Measurements from ENCODE around the gene GPBP1. TPM values are rescaled to one million over a fixed set of nuclear protein-coding genes. Genes with fewer than 3 reads are reported as not detected.

GPBP1 gene
- total and polyA plus RNA-seq, 2 experiments from 2014 or later = 49.0 to 86.1 TPM

GRCh38 chr5:57246426-57246825 is 72.6 kb downstream of the GPBP1 start:
- Histone ChIP-seq H3K36me3 (replicated peaks; ENCODE audit: insufficient read depth, low read depth) (peaks cover 4% of the 10 kb centered on the region), H3K4me2 (no peak overlapping the region), H3K27me3 (no peaks in the 10 kb centered on the region), H3K4me1 (ENCODE audit: insufficient read depth) (peaks cover 3% of the 10 kb centered on the region), H3K79me2 (peaks cover 10% of the 10 kb centered on the region), H4K20me1 (ENCODE audit: insufficient read depth, poor library complexity, severe bottlenecking) (peaks cover 6% of the 10 kb centered on the region), H2AFZ (no peak overlapping the region), H3K9me2 (replicated peaks; ENCODE audit: insufficient read depth) (no peaks in the 10 kb centered on the region), H3K4me3 (no peak overlapping the region), H3K9me3 (ENCODE audit: low read depth) (no peaks in the 10 kb centered on the region), H3K27ac (no peak overlapping the region)
- no peak for DNase-seq (ENCODE audit: low spot score)
- 93% methylated on average over 2 of the region's 2 CpGs for WGBS (ENCODE audit: low lambda C conversion rate, missing lambda C conversion rate)
- TF ChIP-seq EZH2phosphoT487 (IDR thresholded peaks at IDR 0.05; ENCODE audit: low read depth, severe bottlenecking, unreplicated experiment) (no peak), EZH2 (IDR thresholded peaks at IDR 0.05; ENCODE audit: borderline replicate concordance) (no peak), CTCF (IDR thresholded peaks at IDR 0.05; ENCODE audit: poor library complexity) (no peak)

GRCh38 chr5:57247765-57248164 is 73.9 kb downstream of the GPBP1 start:
- H3K4me1 ChIP-seq (ENCODE audit: insufficient read depth) = no peaks in the 10 kb centered on the region
- H3K36me3 ChIP-seq (replicated peaks; ENCODE audit: insufficient read depth, low read depth) = peaks cover 4% of the 10 kb centered on the region
- H3K9me2 ChIP-seq (replicated peaks; ENCODE audit: insufficient read depth) = no peaks in the 10 kb centered on the region
- no peaks in the 10 kb centered on the region for H3K9me3 ChIP-seq (ENCODE audit: low read depth)
- no peak overlapping the region for H3K4me2 ChIP-seq
- H3K27me3 ChIP-seq = no peaks in the 10 kb centered on the region
- WGBS (ENCODE audit: low lambda C conversion rate, missing lambda C conversion rate) = 98% methylated on average over 2 of the region's 2 CpGs
- peaks cover 10% of the 10 kb centered on the region for H3K79me2 ChIP-seq
- no peak for TF ChIP-seq EZH2phosphoT487 (IDR thresholded peaks at IDR 0.05; ENCODE audit: low read depth, severe bottlenecking, unreplicated experiment)
- TF ChIP-seq CTCF (IDR thresholded peaks at IDR 0.05; ENCODE audit: poor library complexity) = no peak
- no peak for TF ChIP-seq EZH2 (IDR thresholded peaks at IDR 0.05; ENCODE audit: borderline replicate concordance)
- H4K20me1 ChIP-seq (ENCODE audit: insufficient read depth, poor library complexity, severe bottlenecking) = peaks cover 6% of the 10 kb centered on the region
- no peak overlapping the region for H3K27ac ChIP-seq
- no peak overlapping the region for H2AFZ ChIP-seq
- H3K4me3 ChIP-seq = no peak overlapping the region
- DNase-seq (ENCODE audit: low spot score) = no peak

GRCh38 chr5:57249265-57249874 is 75.5 kb downstream of the GPBP1 start:
- no peak overlapping the region for H3K4me3 ChIP-seq
- 76% methylated on average over 5 of the region's 8 CpGs for WGBS (ENCODE audit: low lambda C conversion rate, missing lambda C conversion rate)
- peaks cover 4% of the 10 kb centered on the region for H3K36me3 ChIP-seq (replicated peaks; ENCODE audit: insufficient read depth, low read depth)
- peaks cover 14% of the 10 kb centered on the region for H3K79me2 ChIP-seq
- no peaks in the 10 kb centered on the region for H3K4me1 ChIP-seq (ENCODE audit: insufficient read depth)
- no peak overlapping the region for H3K27ac ChIP-seq
- no peak overlapping the region for H3K4me2 ChIP-seq
- H3K27me3 ChIP-seq = no peaks in the 10 kb centered on the region
- no peak overlapping the region for H2AFZ ChIP-seq
- TF ChIP-seq EZH2 (IDR thresholded peaks at IDR 0.05; ENCODE audit: borderline replicate concordance) (no peak), CTCF (IDR thresholded peaks at IDR 0.05; ENCODE audit: poor library complexity) (no peak)
- H3K9me2 ChIP-seq (replicated peaks; ENCODE audit: insufficient read depth) = no peaks in the 10 kb centered on the region
- no peaks in the 10 kb centered on the region for H3K9me3 ChIP-seq (ENCODE audit: low read depth)
- no peak for DNase-seq (ENCODE audit: low spot score)
- peaks cover 6% of the 10 kb centered on the region for H4K20me1 ChIP-seq (ENCODE audit: insufficient read depth, poor library complexity, severe bottlenecking)

All from hepatocyte (in vitro differentiated cells).